GM19372 (cell line): ENCODE data around the gene ARHGEF33.
"Not testable (repeated sequence)": the region's sequence is repeated elsewhere in the genome, so short reads cannot be mapped to it uniquely, and the experiment has no call there.

Experiments used
- ATAC-seq: cut with Tn5 transposase; IDR thresholded peaks from one replicate; pipeline ENCODE4 v1.9.1; 2021; ENCODE audit warnings: mild to moderate bottlenecking, low read depth, moderate library complexity; ENCODE audit not compliant: unreplicated experiment

Gene ARHGEF33

DNA sequence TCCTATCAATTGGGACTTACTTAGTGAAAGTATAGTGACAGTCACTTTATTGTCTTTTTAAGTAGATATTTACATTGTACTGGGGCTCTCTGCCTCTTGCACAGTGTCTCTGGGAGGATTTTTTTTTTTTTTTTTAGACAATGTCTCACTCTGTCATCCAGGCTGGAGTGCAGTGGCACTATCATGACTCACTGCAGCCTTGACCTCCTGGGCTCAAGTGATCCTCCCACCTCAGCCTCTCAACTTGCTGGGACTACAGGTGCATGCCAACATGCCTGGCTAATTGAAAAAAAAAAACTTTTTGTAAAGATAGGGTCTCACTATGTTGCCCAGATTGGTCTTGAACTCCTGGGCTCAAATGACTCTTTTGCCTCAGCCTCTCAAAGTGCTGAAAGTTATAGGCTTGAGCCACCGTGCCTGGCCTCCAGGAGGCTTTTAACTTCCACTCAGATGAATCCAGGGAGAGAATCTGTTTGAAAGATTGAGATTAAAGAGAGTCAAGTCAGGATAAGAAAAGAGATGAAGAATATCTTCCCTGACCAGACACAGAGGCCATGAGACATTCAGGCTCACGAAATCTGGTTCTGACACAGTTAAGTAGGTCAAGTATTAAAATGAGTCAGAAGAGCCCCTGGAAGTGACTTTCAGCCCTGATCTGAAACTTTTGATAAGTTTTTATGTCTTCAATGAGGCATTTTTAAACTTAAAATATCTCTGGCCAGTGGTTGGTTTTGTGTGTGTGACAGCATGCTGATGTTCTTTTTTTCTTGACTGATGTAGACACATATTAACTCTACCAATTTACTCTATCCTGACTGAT, 18.3 kb downstream of the ARHGEF33 start:
- peak; percentile 79 for ATAC-seq

GRCh38 chr2:38909872-38910271, 20.2 kb downstream of the ARHGEF33 start:
- ATAC-seq, result no peak

- no peak for ATAC-seq
Observed at GRCh38 chr2:38911191-38911590, 21.5 kb downstream of the ARHGEF33 start.

DNA sequence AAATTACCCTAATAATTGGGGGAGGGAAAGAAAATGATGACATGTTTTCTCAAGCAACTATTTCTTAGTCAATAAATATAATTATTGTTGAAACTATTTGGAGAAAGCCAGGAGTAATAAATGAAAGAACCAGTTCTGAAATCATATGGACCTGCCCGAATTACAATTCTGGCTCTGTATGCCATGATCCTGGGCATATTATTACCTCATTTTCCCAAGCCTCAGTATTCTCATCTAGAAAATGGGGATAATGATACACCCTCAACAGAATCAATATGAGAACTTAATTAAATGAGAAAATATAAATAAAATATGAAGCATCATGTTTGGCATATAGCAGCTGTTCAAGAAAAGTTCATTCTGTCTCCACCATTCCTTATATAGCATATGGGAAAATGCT, 22.9 kb downstream of the ARHGEF33 start:
- no peak for ATAC-seq

- ATAC-seq, result no peak
Observed at GRCh38 chr2:38922389-38922788, 32.7 kb downstream of the ARHGEF33 start.

- no peak for ATAC-seq
Observed at GRCh38 chr2:38922902-38923301, 33.2 kb downstream of the ARHGEF33 start.

- ATAC-seq, result no peak
Observed at GRCh38 chr2:38925982-38926381, 36.3 kb downstream of the ARHGEF33 start.

GRCh38 chr2:38930600-38930999, 40.9 kb downstream of the ARHGEF33 start:
- ATAC-seq, result no peak

GRCh38 chr2:38932586-38932985, 42.9 kb downstream of the ARHGEF33 start:
- no peak for ATAC-seq

DNA sequence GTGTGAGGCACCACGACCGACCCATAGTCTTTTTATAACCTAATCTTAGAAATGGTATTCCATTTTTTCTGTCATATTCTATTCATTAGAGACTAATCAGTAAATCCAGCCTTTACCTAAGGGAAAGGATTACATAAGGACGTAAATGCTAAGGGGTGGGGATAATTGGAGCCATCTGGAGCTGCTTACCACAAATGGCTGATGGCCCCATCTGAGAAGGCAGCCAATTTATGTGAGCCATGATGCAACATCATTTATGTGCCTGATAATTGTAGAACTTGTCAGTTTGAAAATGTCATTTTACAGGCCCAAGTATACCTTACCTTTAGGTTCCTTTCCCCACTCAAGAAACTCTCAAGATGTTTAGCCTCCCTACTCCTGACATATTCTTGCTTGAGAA, 44.0 kb downstream of the ARHGEF33 start:
- no peak for ATAC-seq

DNA sequence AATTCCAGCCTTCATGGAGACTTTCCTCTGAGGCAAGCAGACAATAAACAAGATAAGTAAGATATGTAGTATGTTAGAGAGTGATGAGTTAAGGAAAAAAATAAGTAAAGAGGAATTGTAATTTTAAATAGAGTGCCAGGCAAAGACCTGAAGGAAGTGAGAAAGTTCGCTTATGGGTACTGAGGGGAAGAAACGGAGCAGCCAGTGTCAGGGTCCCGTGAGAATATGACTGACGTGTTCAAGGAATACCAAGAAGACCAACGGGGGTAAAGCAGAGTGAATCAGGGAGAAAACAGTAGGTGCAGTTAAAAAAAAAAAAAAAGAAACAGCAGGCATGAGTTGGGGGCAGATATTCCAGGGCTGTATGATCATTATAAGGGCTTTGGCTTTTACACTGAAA, 45.1 kb downstream of the ARHGEF33 start:
- no peak for ATAC-seq

DNA sequence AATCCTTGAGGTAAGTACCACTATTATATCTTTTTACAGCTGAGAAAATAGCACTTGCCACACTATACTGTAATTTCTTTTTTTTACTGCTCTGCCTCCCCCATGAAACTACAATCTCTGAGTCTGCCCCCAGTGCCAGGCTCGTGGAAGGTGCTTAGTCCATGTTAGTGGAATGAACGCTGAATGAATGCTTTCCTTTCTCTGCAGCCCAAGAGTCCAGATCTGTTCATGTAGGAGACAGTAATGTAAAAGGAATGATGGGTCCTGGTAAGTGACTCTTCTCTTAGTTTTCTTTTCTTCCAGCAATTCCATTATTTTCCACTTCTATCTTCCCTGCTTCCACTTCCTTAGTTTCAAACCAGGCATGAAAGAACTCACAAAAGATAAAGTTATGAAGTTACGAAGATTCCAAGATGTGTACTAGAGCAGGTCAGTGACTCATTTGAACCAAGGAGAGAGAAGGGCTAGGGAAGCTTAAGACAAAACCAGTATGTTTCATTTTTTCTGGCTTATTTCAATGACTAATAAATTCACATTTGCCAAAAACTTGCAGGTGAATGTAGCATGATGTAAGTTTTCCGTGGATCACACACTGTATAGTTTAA, 46.0 kb downstream of the ARHGEF33 start:
- ATAC-seq, result no peak

GRCh38 chr2:38936516-38936915, 46.8 kb downstream of the ARHGEF33 start:
- ATAC-seq, result not testable (repeated sequence)

GRCh38 chr2:38937548-38937947, 47.9 kb downstream of the ARHGEF33 start:
- ATAC-seq, result no peak

DNA sequence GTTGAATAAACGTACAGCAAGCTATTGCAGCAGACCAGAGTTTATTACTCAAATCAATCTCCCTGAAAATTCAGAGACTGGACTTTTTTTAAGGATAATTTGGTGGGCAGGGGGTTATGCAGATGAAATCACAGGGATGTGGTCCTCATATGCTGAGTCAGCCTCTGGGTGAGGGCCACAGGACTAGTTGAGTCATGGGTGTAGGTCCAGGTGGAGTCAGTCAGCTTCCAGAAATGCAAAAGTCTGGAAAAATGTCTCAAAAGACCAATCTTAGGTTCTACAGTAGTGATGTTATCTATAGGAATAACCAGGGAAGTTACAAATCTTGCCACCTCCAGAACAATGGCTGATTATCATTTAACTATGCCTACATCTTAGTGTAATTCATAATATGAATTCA, 51.1 kb downstream of the ARHGEF33 start:
- ATAC-seq, result no peak

- ATAC-seq, result no peak
Observed at GRCh38 chr2:38943784-38944183, 54.1 kb downstream of the ARHGEF33 start.

- ATAC-seq, result no peak
Observed at GRCh38 chr2:38945372-38945771, 55.7 kb downstream of the ARHGEF33 start.

DNA sequence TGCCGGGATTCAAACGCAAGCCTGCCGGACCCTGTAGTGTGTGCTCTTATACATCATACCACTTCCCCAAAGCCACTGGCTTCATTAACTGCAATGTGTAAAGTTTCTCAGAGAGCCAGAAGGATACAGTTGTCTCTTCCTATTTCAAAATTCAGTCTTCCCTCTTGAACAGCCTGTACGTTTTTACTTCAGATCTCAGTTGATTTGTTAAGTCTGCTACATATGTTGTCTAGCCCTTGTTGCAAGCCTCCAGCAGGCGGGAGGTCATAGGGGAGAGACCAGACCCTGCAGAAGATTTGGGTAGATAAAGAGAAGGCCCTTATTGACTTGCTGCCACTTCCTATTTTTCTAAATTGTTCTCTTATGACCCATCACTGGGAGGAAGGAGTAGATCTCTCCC, 56.2 kb downstream of the ARHGEF33 start:
- no peak for ATAC-seq

DNA sequence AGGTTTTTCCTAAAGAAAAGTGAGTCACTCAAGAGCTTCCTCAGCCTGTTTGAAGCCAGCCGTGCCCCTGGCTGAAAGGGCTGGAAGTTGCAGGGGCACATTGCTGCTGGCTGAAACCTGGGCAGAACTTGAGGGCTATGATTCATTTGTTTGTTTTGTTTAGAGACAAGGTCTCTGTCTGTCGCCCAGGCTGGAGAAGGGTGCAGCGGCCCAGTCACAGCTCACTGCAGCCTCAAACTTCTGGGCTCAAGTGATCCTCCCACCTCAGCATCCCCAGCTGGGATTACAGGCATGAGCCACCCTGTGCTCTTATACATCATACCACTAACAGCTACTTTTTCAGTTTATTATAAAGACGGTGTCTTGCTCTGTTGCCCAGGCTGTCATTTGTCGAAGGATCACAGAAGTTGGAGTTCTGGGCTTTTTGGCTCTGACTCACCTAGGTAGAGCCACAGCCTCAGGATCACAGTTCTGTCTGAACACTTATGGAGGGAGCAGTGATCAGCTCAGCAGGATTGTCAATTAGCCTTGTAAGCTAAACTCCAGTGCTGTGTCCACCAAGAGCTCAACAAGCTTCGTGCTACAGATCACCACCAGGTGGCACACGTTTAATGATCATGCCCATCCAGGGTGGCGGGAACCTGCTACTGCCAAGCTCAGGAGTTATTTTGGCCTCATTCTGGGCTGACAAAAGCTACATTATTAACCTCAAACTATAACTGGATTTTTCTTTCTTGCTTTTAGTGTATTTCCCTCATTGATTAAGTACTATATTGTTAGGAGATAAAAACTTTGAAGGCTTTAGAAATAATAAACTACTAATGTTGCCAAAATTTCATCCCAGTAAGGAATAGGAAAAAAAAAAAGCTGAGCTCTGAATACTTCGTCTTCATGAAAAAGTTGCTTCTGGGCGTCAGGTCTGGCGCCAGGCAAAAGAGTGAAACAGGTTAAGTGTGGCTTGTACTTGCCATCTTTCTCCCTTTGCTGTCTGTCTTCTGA, 57.9 kb downstream of the ARHGEF33 start:
- ATAC-seq, result peak; percentile 53

DNA sequence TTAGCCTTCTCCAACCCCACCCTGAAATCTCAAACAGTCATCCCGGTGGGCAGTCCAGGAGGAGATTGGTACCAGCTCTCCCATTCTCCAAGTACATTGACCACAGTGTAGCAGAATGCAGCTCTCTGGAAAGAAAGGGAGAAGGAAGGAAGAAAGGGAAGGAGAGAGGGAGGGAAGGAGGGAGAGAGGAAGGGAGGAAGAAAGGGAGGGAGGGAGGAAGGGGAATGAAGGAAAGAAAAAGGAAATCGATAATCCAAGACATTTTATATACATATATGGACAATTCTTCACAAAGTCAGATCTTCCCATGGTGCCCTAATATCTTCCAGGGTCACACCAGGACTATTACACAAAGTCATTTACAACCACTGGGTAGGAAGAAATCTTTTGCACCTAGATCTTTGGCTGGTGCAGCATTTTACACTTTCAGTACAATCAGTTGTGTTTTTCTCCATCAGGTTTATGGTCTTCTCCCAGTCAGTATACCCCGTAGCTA, 58.8 kb downstream of the ARHGEF33 start:
- no peak for ATAC-seq

DNA sequence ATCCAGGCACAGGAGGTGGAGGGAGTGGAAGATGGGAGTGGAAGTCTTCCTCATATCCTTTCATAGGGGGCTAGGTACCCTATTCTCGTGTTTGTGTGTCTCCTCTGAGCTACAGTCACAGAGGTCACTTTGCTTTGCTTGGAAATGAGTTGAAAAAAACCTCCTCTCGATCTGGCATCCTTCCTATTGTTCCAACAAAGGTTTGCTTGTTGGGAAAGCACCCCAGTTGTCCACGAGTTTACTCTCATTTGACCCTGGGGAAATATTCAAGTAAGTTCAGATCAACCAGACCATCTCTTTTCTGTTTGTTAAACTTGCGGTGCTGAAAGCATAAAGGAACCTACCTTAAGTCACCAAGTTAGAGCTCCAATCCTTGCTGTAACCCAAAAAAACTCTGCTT, 59.3 kb downstream of the ARHGEF33 start:
- no peak for ATAC-seq
